Measurements from ENCODE around the gene CEP85. TPM values are rescaled to one million over a fixed set of nuclear protein-coding genes. Genes with fewer than 3 reads are reported as not detected.

Gene CEP85
- total and polyA plus RNA-seq, 2 of the 13 experiments (the other 11 are each of a cell fraction or from before 2014, with no cell fraction given) = 16.1 to 26.7 TPM

DNA sequence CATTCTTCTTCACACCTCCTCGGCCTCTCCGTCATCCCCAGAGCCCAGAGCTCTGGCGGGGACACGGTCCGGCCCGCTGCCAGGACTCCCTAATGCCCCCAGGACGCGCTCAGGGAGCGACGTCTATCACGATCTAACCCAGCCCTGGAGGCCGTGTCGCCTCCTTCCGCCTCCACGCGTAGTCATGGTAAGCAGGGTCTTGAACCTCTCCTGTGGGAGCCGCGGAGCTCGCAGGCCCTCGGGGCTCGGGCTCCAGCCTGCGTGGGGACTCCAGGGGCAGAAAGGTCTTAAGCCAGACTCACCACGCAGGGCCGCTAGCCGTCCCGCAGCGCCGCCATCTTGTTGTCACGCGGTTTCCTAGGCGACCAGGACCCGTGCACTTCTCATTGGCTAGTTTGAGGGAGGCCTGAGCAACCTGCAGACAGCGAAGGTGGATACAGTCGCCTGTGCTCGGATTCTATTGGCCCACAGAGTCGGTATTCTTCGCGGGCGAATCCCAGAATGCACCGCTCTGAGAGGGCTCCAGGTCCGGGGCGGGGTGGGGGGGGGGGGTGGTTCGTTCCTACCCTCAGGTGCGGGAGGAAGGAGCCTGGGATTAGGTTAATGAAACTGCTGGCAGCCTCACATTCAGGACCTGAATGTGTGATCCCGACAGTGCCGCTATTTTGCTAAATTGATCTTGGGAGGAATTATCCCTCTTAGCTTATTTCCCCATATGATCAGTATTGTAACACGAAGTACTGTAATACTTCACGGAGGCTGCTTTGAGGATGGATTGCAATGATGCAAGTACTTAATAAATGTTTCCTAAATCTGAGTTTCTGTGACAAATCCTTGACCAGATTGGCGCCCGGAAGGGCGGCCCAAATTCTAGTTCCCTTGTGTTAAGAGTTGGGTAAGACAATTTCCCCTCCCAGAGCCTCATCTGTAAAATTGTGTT, 72.6 kb downstream of the CEP85 start, which contains the start of gene UBXN11 (continued):
- no peak for TF ChIP-seq WIZ (CRISPR knock-in tag; IDR thresholded peaks at IDR 0.05)
- no peak for TF ChIP-seq LBX2 (CRISPR knock-in tag; IDR thresholded peaks at IDR 0.05; ENCODE audit: borderline replicate concordance)
- no peak for TF ChIP-seq SOX13 (IDR thresholded peaks at IDR 0.05)
- TF ChIP-seq SOX13 (CRISPR knock-in tag; conservative IDR thresholded peaks at IDR 0.05 in 1 of 2, IDR thresholded peaks at IDR 0.05 in 1 of 2) = 0 out of 4 replicates have a peak, but pooled peaks of 1 of the 2 experiments have one; percentile 6
- TF ChIP-seq E2F5 (CRISPR knock-in tag; conservative IDR thresholded peaks at IDR 0.05) = peak; percentile 66; the same call in 1 of the 2 replicates
- no peak for TF ChIP-seq TRIM22 (IDR thresholded peaks at IDR 0.05)
- no peak for TF ChIP-seq ZBTB46 (CRISPR knock-in tag; IDR thresholded peaks at IDR 0.05; ENCODE audit: borderline replicate concordance)
- no peak for TF ChIP-seq ZNF562 (CRISPR knock-in tag; IDR thresholded peaks at IDR 0.05; ENCODE audit: borderline replicate concordance)
- no peak for TF ChIP-seq ZNF883 (CRISPR knock-in tag; IDR thresholded peaks at IDR 0.05; ENCODE audit: not compliant biosample characterization)
- TF ChIP-seq, protein P1, sequence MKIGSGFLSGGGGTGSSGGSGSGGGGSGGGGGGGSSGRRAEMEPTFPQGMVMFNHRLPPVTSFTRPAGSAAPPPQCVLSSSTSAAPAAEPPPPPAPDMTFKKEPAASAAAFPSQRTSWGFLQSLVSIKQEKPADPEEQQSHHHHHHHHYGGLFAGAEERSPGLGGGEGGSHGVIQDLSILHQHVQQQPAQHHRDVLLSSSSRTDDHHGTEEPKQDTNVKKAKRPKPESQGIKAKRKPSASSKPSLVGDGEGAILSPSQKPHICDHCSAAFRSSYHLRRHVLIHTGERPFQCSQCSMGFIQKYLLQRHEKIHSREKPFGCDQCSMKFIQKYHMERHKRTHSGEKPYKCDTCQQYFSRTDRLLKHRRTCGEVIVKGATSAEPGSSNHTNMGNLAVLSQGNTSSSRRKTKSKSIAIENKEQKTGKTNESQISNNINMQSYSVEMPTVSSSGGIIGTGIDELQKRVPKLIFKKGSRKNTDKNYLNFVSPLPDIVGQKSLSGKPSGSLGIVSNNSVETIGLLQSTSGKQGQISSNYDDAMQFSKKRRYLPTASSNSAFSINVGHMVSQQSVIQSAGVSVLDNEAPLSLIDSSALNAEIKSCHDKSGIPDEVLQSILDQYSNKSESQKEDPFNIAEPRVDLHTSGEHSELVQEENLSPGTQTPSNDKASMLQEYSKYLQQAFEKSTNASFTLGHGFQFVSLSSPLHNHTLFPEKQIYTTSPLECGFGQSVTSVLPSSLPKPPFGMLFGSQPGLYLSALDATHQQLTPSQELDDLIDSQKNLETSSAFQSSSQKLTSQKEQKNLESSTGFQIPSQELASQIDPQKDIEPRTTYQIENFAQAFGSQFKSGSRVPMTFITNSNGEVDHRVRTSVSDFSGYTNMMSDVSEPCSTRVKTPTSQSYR (CRISPR knock-in tag; IDR thresholded peaks at IDR 0.05; ENCODE audit: borderline replicate concordance) = no peak
- TF ChIP-seq BRD4 (CRISPR knock-in tag; IDR thresholded peaks at IDR 0.05) = no peak
- peak; percentile 32; the same call in 1 of the 2 replicates for TF ChIP-seq ZNF263 (CRISPR knock-in tag; IDR thresholded peaks at IDR 0.05)
- TF ChIP-seq MAFF (IDR thresholded peaks at IDR 0.05; ENCODE audit: low read depth, low read length) = no peak
- peak; percentile 61; the same call in 1 of the 2 replicates for TF ChIP-seq ZNF350 (CRISPR knock-in tag; IDR thresholded peaks at IDR 0.05; ENCODE audit: borderline replicate concordance, low read depth)
- TF ChIP-seq ZFP36L2 (CRISPR knock-in tag; IDR thresholded peaks at IDR 0.05) = no peak
- no peak for TF ChIP-seq ZNF557 (CRISPR knock-in tag; IDR thresholded peaks at IDR 0.05)
- no peak for TF ChIP-seq ZNF770 (CRISPR knock-in tag; IDR thresholded peaks at IDR 0.05)

Data from HepG2 (cell line).